ENCODE results near the gene AKR1C8.
"Not testable (repeated sequence)": the region's sequence is repeated elsewhere in the genome, so short reads cannot be mapped to it uniquely, and the experiment has no call there.

The AKR1C8 gene

GRCh38 chr10:5165738-5166137, 19.2 kb downstream of the AKR1C8 start:
- DNase-seq = no peak

- DNase-seq = no peak
Observed at GRCh38 chr10:5163487-5163886, 21.5 kb downstream of the AKR1C8 start.

GRCh38 chr10:5159126-5159525, 25.8 kb downstream of the AKR1C8 start:
- DNase-seq = no peak

DNA sequence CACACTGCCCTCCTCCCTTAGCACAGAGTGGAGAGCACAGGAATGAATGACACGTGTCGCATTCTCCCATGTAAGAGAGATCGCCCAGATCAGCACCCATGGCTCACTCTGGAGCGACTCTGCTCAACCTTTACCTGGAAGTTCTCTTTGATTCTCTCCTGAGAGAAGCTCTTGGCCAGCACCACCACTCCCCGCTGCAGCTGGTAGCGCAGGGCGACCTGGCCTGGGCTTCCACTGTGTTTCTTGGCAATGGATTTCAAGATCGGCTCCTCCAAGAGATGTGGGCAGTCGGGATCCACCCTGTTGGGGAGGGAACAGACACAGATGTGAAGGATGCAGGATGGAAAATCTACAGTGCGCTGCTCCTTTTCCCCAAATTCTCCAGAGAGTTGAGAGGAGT, 27.4 kb downstream of the AKR1C8 start:
- DNase-seq = no peak

DNA sequence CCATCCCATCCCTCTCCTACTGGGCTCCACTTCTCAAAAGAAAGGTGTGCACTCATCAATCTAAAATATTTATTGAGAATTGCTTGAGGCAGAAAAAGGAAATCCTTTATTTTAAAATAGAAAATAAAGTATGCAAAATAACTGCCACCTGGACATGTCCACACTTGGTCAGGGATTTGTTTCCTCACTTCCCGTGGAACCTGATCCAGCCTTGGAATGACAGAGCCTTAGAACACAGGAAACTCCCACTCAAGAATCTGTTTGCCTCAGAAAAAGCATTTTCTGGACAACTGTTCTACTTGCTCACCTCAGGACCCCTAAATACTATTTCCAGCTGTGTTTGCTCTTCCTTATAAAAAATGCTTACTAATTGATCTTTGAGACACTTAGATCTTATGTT, 29.0 kb downstream of the AKR1C8 start:
- no peak for DNase-seq

DNA sequence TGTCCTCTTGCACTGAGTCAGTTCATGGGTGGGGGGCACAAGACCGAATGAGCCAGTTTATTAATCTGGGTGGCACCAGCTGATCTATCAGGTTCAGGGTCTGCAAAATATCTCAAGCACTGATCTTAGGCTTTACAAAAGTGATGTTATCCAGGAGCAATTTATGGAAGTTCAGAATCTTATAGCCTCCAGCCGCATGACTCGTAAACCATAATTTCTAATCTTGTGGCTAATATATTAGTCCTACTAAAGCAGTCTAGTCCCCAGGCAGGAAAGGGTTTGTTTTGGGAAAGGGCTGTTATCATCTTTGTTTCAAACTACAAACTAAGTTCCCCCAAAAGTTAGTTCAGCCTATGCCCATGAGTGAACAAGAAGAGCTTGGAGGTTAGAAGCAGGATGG, 33.9 kb downstream of the AKR1C8 start:
- no peak for DNase-seq

DNA sequence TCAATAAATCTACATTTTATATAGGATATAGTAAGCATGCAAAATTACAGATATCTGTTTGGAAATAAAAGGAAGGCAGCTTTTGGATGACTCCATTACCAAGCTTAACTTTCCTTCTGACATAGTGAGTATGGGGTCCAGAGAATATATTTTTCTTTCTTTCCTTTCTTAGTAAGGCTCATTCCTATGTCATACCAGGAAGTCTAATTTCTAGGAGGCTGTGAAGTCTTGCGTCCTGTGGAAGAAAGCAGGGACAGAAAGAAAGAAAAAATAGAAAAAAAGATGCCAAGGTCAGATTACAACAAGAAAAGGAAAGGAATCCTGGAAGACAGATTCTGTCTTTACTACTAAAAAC, 36.3 kb downstream of the AKR1C8 start:
- no peak for DNase-seq

- no peak for DNase-seq
Observed at GRCh38 chr10:5147981-5148677, 36.8 kb downstream of the AKR1C8 start.

- DNase-seq = no peak
Observed at GRCh38 chr10:5147255-5147980, 37.5 kb downstream of the AKR1C8 start.

DNA sequence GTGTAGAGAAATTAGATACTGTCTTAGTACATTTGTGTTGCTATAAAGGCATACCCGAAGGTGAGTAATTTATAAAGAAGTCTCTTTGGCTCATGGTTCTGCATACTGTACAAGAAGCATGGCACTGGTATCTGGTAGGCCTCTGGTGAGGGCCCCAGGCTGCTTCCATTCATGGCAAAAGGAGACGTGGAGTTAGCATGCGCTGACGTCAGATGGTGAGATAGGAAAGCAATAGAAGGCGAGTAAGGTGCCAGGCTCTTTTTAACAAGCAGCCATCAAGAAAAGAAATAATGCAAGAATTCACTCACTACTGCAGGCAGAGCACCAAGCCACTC, 38.1 kb downstream of the AKR1C8 start:
- DNase-seq = no peak

DNA sequence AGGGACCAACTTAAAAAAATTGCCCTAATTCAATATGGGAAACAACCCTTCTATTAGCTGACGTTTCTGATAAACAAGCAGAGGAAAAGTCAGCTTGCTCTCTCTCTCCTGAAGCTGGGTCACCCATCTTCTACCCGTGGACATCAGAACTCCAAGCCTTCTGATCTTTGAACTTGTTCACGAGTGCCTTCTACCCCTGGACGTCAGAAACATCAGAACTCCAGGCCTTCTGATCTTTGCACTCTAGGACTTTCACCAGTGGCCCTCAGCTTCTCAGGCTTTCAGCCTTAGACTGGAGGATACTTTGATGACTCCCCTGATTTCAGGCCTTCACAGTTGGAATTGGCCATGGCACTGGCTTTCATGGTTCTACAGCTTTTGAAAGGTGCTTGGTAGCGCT, 41.8 kb downstream of the AKR1C8 start:
- DNase-seq = no peak

- DNase-seq = no peak
Observed at GRCh38 chr10:5142199-5142598, 42.8 kb downstream of the AKR1C8 start.

DNA sequence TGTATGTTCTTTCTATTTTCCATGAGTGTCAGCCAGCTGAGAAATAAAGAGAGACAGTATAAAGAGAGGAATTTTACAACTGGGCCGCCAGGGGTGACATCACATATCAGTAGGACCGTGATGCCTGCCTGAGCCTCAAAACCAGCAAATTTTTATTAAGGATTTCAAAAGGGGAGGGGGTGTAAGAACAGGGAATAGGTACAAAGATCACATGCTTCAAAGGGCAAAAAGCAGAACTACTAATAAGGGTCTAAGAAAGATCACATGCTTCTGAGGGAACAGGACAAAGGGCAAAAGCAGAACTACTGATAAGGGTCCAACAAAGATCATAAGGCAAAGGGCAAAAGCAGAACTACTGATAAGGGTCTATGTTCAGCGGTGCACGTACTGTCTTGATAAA, 47.3 kb downstream of the AKR1C8 start:
- DNase-seq = not testable (repeated sequence)

- DNase-seq = no peak
Observed at GRCh38 chr10:5136468-5137087, 48.4 kb downstream of the AKR1C8 start.

GRCh38 chr10:5135581-5135980, 49.4 kb downstream of the AKR1C8 start:
- DNase-seq = no peak

DNA sequence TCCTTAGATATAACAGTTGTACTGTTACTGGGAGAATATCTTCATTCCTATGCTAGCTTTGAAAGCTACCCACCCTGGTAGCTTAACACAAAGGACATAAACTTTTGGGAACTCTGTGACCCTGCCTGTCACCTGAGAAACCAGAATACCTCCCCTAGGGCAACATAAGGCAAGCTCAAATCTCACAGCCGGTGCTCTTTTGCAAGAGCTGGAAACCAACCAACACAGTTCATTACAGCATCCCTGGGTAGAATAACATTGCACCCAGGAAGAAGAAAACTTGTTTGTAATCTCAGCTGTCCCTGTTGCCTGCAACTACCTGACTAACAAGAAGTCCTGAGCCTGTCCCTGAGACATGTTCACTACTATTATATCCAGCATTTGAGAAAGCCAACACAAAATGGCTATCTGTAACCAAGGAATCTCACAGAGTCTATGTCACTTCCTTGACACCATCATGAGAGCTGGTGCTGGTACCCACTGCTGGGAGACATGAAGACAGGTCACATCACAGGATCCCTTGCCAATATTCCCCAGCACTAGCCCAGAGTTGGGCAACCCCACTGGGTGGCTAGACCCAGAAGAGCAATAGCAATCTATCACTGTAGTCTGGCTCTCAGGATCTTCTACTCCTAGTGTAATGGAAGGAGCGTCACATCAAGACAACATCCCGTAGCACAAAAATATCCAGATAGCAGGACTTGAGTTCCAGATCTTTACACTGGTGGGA, 59.5 kb downstream of the AKR1C8 start:
- no peak for DNase-seq

GRCh38 chr10:5123886-5124285, 61.1 kb downstream of the AKR1C8 start:
- no peak for DNase-seq

GRCh38 chr10:5119997-5120396, 65.0 kb downstream of the AKR1C8 start:
- DNase-seq = not testable (repeated sequence)

GRCh38 chr10:5117026-5117425, 67.9 kb downstream of the AKR1C8 start:
- no peak for DNase-seq

- no peak for DNase-seq
Observed at GRCh38 chr10:5116621-5117020, 68.3 kb downstream of the AKR1C8 start.

DNA sequence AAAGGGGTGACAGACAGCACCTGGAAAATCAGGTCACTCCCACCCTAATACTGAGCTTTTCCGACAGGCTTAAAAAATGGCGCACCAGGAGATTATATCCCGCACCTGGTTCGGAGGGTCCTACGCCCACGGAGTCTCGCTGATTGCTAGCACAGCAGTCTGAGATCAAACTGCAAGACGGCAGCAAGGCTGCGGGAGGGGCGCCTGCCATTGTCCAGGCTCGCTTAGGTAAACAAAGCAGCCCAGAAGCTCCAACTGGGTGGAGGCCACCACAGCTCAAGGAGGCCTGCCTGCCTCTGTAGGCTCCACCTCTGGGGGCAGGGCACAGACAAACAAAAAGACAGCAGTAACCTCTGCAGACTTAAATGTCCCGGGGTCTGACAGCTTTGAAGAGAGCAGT, 75.1 kb downstream of the AKR1C8 start:
- DNase-seq = not testable (repeated sequence)

- DNase-seq = no peak
Observed at GRCh38 chr10:5108658-5109416, 76.1 kb downstream of the AKR1C8 start.
